MV-4-11 (cell line): ENCODE measurements around the gene AGXT2.
"Not testable (repeated sequence)": the region's sequence is repeated elsewhere in the genome, so short reads cannot be mapped to it uniquely, and the experiment has no call there.

ENCODE experiments used
- DNase-seq: peaks from one replicate; lab custom pipeline; 2025; lab: John Stamatoyannopoulos, UW

Gene AGXT2

DNA sequence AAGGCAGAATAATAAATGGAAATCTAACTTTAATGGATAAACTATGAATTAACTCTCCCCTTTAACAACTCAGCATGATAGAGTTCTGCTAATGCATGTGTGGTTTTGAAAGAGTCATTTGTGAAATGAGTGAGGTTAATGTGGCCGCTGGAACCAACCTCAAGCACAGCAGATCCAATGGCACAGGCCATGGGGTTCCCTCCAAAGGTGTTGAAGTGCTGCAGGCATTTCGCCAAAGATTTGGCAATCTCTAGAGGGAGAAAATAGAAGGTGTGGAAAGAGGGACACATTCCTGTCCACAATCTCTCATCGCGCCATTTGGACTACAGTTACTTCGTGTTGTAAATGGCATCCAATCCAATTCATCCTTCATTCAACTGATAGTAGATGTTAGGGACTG lies 35.0 kb downstream of the AGXT2 start:
- DNase-seq, result peak; percentile 68

DNA sequence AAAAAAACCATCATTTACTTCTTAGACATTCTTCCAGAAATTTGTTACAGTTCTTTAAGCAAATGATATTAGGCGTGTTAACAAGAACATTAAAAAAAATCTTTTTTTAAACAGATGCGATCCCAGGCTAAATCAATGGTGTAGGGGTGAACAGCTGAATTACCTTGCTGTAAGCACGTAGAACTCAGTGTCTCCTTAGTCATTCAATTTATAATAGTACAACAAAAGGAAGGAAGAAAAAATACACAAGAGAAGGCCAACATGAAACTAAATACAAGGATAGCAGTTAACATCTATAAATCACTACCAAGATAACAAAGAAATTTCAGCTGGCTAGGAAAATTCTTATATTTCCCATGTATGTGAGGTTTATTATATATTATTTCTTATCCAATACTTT lies 35.4 kb downstream of the AGXT2 start:
- DNase-seq, result no peak

DNA sequence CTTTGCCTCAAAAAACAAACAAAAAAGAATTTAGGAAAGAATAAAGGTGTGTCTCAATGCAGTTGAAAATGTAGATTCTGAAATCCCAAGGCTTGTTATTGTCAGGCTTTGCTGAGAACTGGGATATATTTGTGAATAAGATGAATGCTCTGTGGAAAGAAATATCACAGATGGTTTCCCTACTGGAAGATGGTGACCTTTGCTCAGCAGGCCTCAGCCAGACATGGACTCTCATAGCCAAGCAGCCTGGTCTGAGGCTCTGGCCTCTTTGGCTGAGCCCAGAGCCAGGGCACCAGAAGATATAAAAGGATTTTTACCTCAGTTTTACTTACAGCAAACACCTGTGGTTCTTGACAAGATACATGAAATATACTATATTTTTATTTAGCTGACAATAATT lies 37.1 kb downstream of the AGXT2 start:
- no peak for DNase-seq

DNA sequence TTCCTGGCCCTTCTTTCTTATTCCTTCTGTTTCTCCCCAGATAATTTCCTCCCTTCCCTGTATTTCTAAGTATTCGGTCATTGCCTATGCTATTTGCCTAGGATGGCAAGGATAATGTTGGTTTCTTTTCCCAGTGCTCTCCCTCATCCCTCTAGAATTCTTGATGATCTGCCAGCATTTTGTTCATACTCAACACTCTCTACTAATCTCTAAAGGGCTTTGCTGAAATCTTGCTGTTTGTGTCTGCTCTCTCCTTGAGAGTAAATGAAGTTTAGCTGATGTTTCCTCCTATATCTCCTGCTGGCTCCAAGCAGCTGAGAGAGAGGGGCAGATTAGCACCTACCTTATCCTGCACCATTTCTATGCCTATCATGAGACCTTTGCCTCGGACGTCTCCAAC lies 38.1 kb downstream of the AGXT2 start:
- DNase-seq, result no peak

DNA sequence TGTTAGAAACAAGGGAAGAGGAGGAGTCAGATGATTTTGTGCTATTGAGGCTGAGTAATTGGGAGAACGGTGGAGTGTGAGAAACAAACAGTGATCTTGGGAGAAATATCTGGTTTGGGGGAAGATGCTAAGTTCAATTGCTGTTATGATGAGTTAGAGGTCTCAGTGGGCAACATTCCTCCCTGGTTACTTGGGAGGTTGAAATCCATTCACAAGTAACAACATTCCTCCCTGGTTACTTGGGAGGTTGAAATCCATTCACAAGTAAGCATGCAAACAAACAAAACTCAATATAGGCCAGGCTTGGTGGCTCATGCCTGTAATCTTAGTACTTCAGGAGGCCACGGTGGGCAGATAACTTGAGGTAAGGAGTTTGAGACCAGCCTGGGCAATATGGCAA lies 38.7 kb downstream of the AGXT2 start:
- no peak for DNase-seq

DNA sequence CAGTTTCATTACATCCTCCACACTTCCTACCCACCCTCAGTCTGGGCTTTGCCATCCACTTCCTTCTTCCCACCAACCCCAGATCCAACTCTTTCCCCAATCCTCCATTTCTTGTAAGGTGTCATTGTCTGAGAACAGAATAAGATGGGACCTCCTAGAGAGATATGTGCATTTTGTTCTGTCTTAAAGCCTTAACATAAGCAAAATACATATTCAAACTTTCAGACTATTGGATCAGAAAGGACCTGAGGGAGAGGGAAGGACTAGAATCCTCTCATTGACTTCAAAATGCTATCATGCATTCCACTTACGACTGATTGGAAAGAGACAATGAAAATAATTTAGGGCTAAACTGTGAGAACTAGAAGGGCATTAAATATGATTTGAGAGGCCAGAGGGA lies 43.0 kb downstream of the AGXT2 start:
- DNase-seq, result no peak

DNA sequence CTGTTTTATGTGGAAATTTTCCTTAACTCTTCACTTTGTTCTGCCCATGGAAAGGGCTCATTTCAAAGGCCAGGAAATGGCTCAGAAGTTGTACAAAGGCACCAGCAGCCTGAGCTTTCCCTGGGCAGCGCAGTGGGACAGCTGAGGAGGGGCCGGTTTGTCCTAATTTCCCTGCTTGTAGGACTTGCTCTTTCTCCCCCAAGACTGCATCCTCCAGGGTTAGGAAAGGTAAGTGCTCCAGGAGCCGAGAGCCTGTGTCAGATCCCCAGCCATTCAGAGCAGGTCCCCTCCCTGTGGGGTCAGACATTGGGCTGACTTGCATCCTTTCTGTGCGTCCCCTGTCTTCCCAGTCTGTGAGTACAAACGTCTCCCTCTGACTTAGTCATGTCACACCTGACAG lies 43.5 kb downstream of the AGXT2 start:
- DNase-seq, result no peak

DNA sequence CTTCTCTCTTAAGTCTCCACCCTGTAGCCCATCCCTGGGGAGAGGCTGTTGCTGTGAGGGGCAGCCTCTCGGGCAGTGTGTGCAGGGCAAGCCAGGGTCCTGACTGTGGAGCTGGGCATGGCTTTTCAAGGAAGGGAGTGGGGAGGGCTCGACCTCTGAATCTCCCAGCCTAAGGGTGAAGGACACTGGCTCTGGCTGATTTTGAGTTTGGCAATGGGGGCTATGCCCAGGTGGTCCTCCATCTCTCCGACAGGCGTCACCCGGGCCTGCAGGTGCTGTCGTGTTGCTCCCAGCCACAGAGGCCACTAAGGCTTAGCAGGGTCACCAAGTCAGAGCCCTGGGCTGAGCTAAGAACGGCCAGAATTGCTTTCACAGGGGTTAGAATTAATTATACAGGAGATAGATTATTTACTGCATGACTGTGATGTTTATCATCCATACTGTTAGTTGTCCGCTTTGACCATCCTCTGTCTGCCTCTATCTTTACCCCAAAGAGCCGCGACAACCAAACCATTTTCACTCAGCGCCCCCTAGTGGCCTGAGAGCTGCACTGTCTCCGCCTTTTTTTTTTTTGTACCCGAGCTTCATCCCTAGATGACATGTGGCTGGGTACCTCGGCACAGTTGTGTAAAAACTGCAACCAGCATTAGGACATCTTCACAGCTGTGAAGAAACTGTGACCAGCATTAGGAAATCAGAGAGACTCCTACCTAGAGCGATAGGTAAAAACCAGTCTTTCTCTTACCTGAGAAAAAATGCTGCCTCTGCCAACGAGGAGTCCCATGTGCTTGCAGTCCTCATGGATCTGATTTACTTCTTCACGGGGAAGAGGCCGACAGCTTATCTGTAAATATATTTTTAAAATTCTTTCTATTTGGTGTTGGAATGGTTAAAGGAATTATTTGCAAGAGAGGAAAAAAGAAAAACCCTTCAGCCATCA lies 44.5 kb downstream of the AGXT2 start:
- peak; percentile 46 for DNase-seq

DNA sequence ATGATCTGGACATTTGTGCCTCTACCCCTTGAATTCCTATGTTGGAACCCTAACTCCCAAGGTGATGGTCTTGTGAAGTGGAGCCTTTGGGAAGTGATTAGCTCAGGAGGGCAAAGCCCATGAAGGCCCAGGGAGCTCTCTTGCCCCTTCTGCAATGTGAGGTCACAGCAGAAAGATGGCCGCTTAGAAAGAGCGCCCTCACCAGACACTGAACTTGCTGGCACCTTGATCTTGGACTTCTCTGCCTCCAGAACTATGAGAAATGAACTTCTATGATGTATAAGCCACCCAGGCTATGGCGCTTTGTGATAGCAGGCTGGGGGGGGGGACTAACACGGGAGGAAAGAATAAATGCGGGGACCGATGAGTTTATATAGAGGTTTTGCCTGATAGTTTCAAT lies 45.3 kb downstream of the AGXT2 start:
- DNase-seq, result no peak

DNA sequence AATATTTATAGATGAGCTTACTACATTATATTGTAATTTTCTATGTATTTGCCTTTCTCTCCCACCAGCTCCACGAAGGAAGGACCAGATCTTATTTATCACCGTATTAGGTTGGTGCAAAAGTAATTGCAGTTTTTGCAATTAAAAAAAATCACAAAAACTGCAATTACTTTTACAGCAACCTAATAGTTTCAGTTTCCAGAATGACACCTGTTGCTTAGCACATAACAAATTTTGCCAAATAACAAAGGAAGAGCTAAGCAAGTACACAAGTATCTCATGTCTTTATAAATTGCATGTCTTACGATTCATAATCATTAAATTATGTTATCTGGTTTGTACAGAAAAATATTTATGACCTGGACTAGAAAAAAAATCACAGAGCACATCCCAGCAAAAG lies 45.9 kb downstream of the AGXT2 start:
- no peak for DNase-seq

DNA sequence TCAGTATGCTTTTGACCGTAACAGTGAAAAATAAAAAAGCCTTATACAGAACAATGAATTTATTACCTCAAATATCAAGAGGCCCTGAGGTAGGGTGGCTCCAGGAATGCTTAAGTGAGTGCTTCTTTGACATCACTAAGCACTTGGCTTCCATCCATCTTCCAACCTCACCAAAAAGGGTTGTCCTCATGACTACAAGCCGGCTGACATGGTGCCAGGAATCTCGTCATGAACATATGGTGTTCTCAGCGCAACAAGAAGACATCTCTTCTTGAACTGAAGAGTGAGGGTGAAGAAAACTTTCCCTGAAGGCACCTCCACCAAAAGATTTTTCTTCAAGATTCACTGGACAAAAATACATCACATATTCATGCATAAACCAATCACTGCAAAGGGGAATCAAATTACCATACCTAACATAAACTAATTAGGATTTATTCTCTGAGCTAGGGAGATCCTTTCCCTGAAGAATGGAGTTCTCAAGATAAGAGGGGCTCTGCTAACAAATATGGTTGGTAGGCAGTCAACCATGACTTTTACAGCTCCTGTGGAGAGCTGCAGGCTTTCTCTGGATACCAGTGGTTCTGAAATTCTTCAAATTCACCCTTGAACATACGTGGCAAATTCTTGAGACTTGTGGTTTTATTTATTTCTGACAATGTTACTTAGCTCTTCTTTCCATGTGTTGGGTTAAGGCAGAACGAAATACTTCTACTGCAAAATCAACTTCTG lies 49.5 kb downstream of the AGXT2 start:
- DNase-seq, result no peak

DNA sequence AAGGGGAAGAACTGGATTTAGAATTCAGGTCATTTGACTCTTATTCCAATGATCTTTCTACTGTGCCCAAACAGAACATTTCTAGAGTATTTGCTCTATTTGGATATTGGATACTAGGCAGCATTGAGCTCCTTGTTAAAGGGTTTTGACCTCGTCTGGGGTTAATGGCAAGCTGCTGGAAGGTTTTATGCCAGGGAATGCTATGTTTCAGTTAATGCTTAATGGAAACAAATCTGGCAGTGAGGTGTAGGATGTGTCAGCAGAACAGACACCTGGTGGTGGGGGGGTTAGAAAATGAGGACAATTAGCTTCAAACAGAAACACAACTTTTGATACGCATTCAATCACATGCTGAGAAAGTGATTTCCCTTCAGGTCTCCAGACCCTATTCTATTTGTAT lies 51.5 kb downstream of the AGXT2 start:
- no peak for DNase-seq

DNA sequence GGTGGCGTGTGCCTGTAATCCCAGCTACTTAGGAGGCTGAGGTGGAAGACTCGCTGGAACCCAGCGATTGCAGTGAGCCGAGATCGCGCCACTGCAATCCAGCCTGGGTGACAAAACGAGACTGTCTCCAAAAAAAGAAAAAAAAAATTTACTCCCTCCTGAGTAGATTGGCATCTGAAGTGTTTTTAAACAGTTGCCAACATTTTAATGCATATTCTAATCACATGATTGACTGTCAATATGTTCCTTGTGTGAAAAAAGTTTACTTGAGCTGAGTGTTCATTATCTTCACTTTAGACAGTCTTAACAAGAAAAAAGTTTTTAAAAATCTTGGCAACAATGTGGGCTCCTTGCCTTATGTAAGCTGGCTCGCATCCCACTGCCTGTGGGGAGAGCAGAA lies 53.8 kb downstream of the AGXT2 start:
- DNase-seq, result no peak

DNA sequence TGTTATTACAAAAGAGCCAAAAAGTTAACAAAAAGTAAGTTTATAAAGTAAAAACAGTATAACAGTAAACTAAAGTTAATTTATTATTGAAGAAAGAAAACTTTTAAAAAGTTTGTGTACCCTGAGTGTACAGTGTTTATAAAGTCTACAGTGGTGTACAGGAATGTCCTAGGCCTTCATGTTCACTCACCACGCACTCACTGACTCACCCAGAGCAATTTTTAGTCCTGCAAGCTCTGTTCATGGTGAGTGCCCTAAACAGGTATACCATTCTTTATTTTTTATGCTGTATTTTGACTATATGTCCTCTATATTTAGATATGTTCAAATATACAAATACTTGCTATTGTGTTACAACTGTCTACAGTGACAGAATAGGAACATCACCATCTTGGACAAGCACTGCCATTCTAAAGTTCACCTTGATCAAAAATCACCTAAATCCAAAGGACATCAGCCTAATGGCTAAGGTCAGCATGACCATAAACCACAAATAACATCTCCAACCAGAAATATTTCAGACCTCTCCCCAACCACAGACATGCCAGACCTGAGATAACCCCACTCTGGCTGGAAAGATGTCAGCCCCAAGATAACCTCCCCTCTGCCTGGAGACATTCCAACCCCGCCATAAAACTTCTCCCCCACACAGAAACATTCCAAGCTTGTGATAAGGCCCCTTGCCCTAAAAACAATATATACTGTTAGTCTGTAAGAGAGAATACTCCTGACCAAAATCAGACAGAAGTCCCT lies 56.1 kb downstream of the AGXT2 start:
- DNase-seq, result no peak

DNA sequence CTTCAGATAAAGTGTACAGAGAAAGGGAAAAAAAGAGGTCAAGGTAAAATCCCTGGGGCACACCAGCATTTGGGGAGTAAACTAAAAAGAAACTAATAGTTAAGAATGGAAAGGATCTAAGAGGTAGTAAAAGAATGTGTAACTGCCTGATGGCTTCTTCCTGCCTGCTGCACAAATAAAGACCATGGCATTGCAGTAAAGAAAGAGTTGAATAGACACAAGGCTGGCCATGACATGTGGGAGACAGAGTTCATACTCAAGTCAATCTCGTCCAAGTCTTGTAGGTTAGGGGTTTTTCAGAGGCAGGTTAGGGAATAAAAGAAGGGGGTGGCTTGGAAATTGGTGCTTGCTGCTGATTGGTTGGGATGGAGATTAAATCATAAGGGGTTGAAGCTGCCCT lies 60.8 kb downstream of the AGXT2 start:
- no peak for DNase-seq

DNA sequence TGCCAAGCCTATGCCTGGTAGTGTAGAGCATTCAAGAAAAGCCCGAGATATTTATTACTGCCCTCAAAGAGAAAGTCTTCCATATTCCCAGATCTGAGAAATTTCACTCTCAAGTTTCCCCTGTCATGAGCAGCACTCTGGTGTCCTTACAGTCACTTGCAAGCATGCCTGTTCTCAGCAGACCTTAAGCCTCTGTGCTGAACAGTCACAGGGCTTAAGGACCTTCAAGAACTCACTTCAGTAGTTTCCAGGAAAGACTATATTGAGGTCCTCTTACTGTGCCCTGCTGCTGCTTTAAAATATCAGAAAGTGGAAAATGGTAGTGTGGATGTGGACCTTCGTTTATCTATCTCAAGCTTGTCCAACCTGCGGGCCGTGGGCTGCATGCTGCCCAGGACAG lies 64.9 kb downstream of the AGXT2 start:
- no peak for DNase-seq

DNA sequence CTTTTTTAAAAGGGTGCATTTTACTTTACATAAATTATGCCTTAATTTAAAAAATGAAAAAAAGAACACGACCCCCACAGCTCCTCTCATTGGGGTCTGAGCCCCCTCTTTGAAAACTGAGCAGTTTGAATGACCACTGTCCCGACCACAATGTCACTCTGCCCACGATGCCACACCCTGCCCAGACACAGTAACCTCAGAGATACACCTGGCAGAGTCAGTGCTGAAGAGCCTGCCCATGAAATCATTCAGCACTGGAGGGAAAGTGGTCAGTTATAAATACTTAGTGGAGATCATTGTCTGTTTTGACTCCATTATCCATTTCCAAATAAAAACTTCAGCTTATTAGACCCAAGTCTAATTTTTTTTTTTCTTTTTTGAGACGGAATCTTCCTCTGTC lies 69.1 kb downstream of the AGXT2 start:
- no peak for DNase-seq

DNA sequence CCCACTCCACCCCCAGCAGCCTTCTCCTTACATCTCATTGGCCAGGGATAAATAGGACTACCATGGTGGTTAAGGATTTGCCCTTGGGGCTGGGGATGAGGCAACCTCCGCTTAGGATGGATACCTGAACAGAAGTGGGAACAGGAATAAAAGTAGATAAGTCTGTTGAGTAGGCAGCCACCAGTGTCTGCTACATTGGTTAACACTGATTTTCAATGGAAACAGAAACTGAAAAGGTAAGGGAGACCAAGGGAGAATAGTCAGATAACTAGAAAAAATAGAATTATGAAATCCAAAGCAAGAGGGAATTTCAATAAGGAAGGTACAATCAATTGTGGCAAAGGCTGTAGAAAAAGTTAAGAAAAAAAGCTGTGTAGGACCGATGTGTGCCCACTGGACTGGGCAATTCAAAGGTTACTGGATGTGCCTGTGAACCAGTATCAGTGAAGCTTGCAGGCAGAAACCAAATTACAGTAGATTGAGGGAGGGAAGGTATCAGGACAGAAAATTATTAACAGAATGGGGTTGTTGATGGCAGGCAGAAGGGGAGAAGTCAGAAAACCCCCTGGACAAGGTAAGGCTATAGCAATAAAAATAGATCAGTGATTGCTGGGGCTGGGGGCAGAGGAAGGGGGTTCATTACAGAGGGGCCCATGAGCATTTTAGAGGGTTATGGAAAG lies 69.7 kb downstream of the AGXT2 start:
- DNase-seq, result no peak

DNA sequence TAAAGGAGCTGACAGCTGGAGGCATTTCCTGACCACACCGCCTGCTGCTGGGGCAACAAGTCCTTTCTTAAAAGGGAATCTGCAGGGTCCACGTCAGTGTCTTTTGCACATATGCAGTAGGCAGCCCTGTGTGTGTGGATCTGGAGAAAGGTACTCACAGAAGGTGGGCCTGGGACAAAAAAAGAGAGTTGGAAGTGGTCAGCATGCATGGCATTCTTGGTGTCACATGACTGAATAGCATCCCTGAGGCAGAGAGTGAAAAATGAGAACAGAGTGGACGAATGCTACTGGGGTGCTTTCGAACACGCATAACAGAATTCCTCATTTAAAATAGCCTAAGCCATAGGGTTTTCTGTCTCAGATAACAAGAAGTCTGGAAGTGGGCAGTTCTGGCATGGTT lies 71.4 kb downstream of the AGXT2 start:
- DNase-seq, result no peak

DNA sequence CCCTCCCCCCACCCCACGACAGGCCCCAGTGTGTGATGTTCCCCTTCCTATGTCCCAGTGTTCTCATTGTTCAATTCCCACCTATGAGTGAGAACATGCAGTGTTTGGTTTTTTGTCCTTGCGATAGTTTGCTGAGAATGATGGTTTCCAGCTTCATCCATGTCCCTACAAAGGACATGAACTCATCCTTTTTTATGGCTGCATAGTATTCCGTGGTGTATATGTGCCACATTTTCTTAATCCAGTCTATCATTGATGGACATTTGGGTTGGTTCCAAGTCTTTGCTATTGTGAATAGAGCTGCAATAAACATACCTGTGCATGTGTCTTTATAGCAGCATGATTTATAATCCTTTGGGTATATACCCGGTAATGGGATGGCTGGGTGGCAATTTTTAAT lies 76.1 kb downstream of the AGXT2 start:
- not testable (repeated sequence) for DNase-seq

DNA sequence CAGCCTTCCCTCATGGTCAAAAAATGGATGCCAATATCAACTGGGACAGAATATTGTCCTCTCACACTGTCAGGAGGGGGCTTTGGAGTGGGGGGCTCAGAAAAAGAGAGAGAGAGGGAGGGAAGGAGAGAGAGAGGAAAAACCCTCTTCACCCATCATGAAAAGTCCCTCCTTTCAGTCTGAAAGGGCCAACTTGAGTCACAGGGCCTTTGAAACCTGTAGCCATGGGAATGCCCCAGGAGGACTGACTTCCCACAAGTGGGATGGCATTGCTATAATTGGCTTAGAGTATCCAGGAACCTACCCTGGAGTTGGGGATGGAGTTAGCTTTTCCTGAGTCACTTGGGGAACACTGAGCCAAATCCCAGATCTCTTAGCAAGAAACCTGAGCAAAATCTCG lies 77.2 kb downstream of the AGXT2 start:
- no peak for DNase-seq

DNA sequence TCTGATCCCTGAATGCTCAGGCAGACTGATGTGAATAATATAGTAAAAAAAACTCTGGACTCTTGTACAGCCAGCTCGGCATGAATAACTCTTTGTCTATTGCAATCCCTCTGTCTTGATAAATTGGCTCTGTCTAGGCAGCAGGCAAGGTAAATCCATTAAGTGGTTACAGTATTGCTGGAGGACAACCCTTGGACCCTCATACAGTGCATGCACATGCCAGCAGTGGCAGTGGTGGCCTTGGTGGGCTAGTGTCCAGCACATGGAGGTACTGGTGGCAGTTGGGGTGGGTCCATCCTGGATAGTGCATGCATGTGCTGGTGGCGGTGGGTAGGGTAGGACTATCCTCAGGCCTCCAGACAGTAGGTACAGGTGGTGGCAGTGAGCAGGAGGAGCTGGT lies 79.5 kb downstream of the AGXT2 start:
- no peak for DNase-seq
